ENCODE results near the gene HOXD3.

DNA sequence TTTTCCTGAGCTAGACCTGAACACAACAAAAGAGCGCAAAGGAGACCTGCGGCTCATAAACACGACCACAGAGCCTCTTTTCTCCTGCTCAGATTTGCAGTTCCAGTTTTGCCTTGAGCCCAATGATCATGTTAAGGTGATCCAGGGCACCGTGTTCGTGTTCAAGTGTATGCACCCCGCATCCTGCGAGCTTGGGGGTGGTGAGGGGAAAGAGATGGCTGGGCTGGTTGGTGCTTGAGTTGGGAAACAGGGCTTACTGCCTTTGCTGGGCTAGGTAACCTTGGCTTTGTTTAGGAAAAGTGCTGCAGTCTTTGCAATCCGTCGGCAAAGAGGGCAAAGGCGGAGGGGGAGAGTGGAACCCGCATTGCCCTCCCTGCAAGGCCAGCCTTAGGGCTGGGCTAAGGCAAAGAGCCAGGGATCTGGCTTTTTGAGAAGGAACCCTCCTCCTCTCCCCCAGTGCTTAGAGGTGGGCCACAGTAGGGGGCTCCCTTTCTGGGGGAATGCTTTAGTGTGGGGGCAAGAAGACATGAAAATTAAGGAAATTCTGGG lies 39.2 kb upstream of the HOXD3 start:
- TF ChIP-seq HOXB6 (CRISPR knock-in tag; IDR thresholded peaks at IDR 0.05; ENCODE audit: borderline replicate concordance) (no peak), MXD1 (CRISPR knock-in tag; IDR thresholded peaks at IDR 0.05; ENCODE audit: borderline replicate concordance, poor library complexity, severe bottlenecking) (no peak), MAZ (CRISPR knock-in tag; conservative IDR thresholded peaks at IDR 0.05 in 1 of 2, IDR thresholded peaks at IDR 0.05 in 1 of 2) (no peak), POLR2AphosphoS5 (IDR thresholded peaks at IDR 0.05; ENCODE audit: control insufficient read depth, insufficient read depth, low read depth, low read length) (no peak)
- TF ChIP-seq, protein P1, sequence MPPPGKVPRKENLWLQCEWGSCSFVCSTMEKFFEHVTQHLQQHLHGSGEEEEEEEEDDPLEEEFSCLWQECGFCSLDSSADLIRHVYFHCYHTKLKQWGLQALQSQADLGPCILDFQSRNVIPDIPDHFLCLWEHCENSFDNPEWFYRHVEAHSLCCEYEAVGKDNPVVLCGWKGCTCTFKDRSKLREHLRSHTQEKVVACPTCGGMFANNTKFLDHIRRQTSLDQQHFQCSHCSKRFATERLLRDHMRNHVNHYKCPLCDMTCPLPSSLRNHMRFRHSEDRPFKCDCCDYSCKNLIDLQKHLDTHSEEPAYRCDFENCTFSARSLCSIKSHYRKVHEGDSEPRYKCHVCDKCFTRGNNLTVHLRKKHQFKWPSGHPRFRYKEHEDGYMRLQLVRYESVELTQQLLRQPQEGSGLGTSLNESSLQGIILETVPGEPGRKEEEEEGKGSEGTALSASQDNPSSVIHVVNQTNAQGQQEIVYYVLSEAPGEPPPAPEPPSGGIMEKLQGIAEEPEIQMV (tag; conservative IDR thresholded peaks at IDR 0.05; ENCODE audit: low read depth): no peak

Data from K562 (cell line).